Measurements from ENCODE around the gene WNT7A.

WNT7A gene

GRCh38 chr3:13772885-13773745, 106.8 kb downstream of the WNT7A start:
- TF ChIP-seq CTCF (IDR thresholded peaks at IDR 0.05; ENCODE audit: insufficient read depth, missing control alignments): no peak
- no peak for DNase-seq (ENCODE audit: insufficient read length, low spot score)
- FAIRE-seq: no peak

GRCh38 chr3:13772321-13772745, 107.5 kb downstream of the WNT7A start:
- TF ChIP-seq CTCF (IDR thresholded peaks at IDR 0.05; ENCODE audit: insufficient read depth, missing control alignments): no peak
- FAIRE-seq: no peak
- DNase-seq (ENCODE audit: insufficient read length, low spot score): no peak

- FAIRE-seq: no peak
- no peak for TF ChIP-seq CTCF (IDR thresholded peaks at IDR 0.05; ENCODE audit: insufficient read depth, missing control alignments)
- no peak for DNase-seq (ENCODE audit: insufficient read length, low spot score)
Measured at GRCh38 chr3:13771496-13771895, 108.4 kb downstream of the WNT7A start.

- no peak for FAIRE-seq
- TF ChIP-seq CTCF (IDR thresholded peaks at IDR 0.05; ENCODE audit: insufficient read depth, missing control alignments): no peak
Measured at GRCh38 chr3:13770170-13771169, 109.4 kb downstream of the WNT7A start.

DNA sequence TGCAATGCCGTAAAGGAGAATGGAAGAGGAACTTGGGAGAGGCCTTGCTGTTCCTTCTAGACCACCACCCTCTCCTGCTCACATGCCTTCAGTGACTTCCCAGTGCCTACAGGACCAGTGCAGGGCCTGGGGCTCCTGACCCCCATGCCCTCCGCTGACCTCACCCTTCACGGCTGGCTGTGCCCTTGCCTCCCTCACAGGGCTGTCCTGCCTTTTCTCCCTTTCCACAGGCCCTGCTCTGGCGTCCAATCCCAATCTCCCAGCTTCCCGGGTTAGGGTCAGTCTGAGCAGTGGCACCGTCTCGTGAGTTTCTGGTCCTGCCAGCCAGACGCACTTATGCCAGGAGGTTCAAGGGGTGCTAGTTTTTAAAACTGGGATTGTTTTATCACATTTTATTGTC, 110.4 kb downstream of the WNT7A start:
- no peak for TF ChIP-seq CTCF (IDR thresholded peaks at IDR 0.05; ENCODE audit: insufficient read depth, missing control alignments)
- DNase-seq (ENCODE audit: insufficient read length, low spot score) (no peak), FAIRE-seq (no peak)

More at GRCh38 chr3:13770170-13771169, 109.4 kb downstream of the WNT7A start:
- DNase-seq (ENCODE audit: insufficient read length, low spot score): no peak

DNA sequence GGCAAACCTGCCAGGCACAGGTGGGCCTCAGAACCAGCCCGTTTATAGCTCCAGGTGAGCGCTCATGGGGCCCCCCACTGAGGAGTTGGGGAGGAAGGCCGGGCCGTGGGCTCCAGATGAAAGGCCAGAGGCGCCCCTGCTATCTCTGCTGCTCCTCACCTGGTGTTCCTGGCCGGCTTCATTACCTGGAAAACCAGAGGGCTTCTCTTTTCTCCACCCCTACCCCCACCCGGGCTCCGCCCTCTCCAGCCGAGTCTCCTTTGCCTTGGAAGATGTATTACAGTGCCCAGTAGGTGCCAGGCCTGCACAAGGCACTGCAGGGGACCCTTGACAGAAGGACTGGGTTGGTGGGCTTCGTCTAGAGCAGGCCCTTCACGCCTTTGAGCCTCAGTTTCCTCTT, 111.4 kb downstream of the WNT7A start:
- FAIRE-seq (no peak), DNase-seq (ENCODE audit: insufficient read length, low spot score) (no peak)

More for the DNA sequence above, 111.4 kb downstream of the WNT7A start:
- no peak for TF ChIP-seq CTCF (IDR thresholded peaks at IDR 0.05; ENCODE audit: insufficient read depth, missing control alignments)

Data from D721Med (cell line).